K562 (cell line): Measurements from ENCODE around the gene GRXCR2. TPM values are rescaled to one million over a fixed set of nuclear protein-coding genes. Genes with fewer than 3 reads are reported as not detected.

Experiments
- ATAC-seq: fragments of 200-7000 bp; cut with Tn5 transposase; 3 replicates; pipeline ENCODE4 v1.9.1; 2020; ENCODE audit warnings: moderate library complexity
- BruUV-seq: library from RNA; stranded (reverse); fragments of 400-500 nt; replicated peaks from 2 replicates; lab custom pipeline; 2021; lab: Mats Ljungman, UMichigan
- CTCF ChIA-PET: fragments of 300-600 bp; formaldehyde crosslinking; extraction: SDS; loops from one replicate; lab custom pipeline; 2021; ENCODE audit warnings: low intra/inter-chr PET ratio; lab: Yijun Ruan, JAX
- POLR2A ChIA-PET: fragments of 300-600, 350-650 bp; sonication (Branson Sonifier 250); formaldehyde crosslinking; extraction: SDS; loops from one replicate; lab custom pipeline; 2021; ENCODE audit warnings: antibody characterized with exemption, inconsistent platforms; lab: Yijun Ruan, JAX
- DNase-seq, 4 experiments: peaks; one replicate each; pipeline versions ENCODE4 v3.0.0 to v3.0.0-alpha.2; 2011 to 2018; ENCODE audit warnings: low spot score in 3 of 4, mixed read lengths in 3 of 4; ENCODE audit errors: extremely low read depth in 1 of 4
- FAIRE-seq: peaks from 2 replicates; lab custom pipeline; 2011; peaks lifted over from hg19 to GRCh38; lab: Jason Lieb, UNC
- H2AFZ ChIP-seq: 2 replicates; pipeline ENCODE4 v1.6.0; 2011; ENCODE audit warnings: low read depth, low read length, control low read depth, inconsistent platforms
- H3K27ac ChIP-seq: fragments of 200-600 bp; 3 replicates; pipeline ENCODE4 v1.8.0; 2011; ENCODE audit warnings: low read depth, mild to moderate bottlenecking, control low read depth, inconsistent platforms, low read length, moderate library complexity, mixed read lengths; ENCODE audit errors: extremely low read depth
- H3K27me3 ChIP-seq, 2 experiments: fragments of 300-600 bp in 1 of 2; 2 replicates in 1 of 2; 3 replicates in 1 of 2; pipeline versions ENCODE4 v1.6.0 to v1.8.0; 2011; ENCODE audit warnings: inconsistent platforms in 2 of 2, low read length in 2 of 2, mild to moderate bottlenecking in 1 of 2, mixed read lengths in 1 of 2, moderate library complexity in 1 of 2; ENCODE audit not compliant: control insufficient read depth in 2 of 2, insufficient read depth in 2 of 2
- H3K36me3 ChIP-seq: fragments of 300-600 bp; 3 replicates; pipeline ENCODE4 v1.8.0; 2011; ENCODE audit warnings: mild to moderate bottlenecking, low read length, inconsistent platforms; ENCODE audit not compliant: control insufficient read depth, insufficient read depth
- H3K4me1 ChIP-seq, 2 experiments: fragments of 200-600 bp in 1 of 2; replicated peaks in 1 of 2; 2 replicates in 1 of 2; 3 replicates in 1 of 2; pipeline versions ENCODE4 v1.5.1 to v1.8.0; 2011; ENCODE audit warnings: inconsistent platforms in 2 of 2, low read length in 2 of 2, mild to moderate bottlenecking in 1 of 2, mixed read lengths in 1 of 2, moderate library complexity in 1 of 2; ENCODE audit not compliant: control insufficient read depth in 2 of 2, insufficient read depth in 2 of 2
- H3K4me2 ChIP-seq: 2 replicates; pipeline ENCODE4 v1.6.1; 2011; ENCODE audit warnings: low read length, control low read depth, inconsistent platforms, mixed read lengths; ENCODE audit not compliant: insufficient read depth
- H3K4me3 ChIP-seq: fragments of 200-600 bp; sonication (generic), shearing (Covaris generic); 2 replicates; pipeline ENCODE4 v1.5.1; 2016; ENCODE audit warnings: control low read depth, inconsistent platforms
- H3K79me2 ChIP-seq: fragments of 200-600 bp; 3 replicates; pipeline ENCODE4 v1.8.0; 2011; ENCODE audit warnings: low read length, inconsistent platforms; ENCODE audit not compliant: control insufficient read depth, insufficient read depth
- H3K9ac ChIP-seq, 2 experiments: 2 replicates each; pipeline versions ENCODE4 v1.6.0 to v1.6.1; 2011; ENCODE audit warnings: low read depth in 2 of 2, low read length in 2 of 2, control low read depth in 1 of 2, inconsistent platforms in 1 of 2, mild to moderate bottlenecking in 1 of 2, mixed read lengths in 1 of 2; ENCODE audit not compliant: insufficient read depth in 1 of 2
- H3K9me1 ChIP-seq: one replicate; pipeline ENCODE4 v1.6.0; 2011; ENCODE audit warnings: inconsistent platforms, mild to moderate bottlenecking, low read length, moderate library complexity; ENCODE audit not compliant: control insufficient read depth, insufficient read depth
- H3K9me3 ChIP-seq: replicated peaks from 2 replicates; pipeline ENCODE4 v1.5.1; 2011; ENCODE audit warnings: low read depth, low read length, inconsistent platforms; ENCODE audit not compliant: control insufficient read depth, insufficient read depth
- H4K20me1 ChIP-seq: replicated peaks from 2 replicates; pipeline ENCODE4 v1.6.1; 2011; ENCODE audit warnings: low read length, inconsistent platforms, mixed read lengths; ENCODE audit not compliant: control insufficient read depth, insufficient read depth
- ATF3 ChIP-seq, 2 experiments: fragments of 450-650 bp in 1 of 2; sonication (generic) in 1 of 2; formaldehyde crosslinking in 1 of 2; IDR thresholded peaks in 1 of 2; conservative IDR thresholded peaks in 1 of 2; 2 replicates each; pipeline versions ENCODE4 v1.6.1 to v1.8.1; 2016 to 2023; ENCODE audit warnings: mild to moderate bottlenecking in 2 of 2, moderate library complexity in 2 of 2, inconsistent platforms in 1 of 2, missing genetic modification reagents in 1 of 2
- ATF7 ChIP-seq: fragments of 450-650 bp; IDR thresholded peaks from 2 replicates; pipeline ENCODE4 v1.7.1; 2014; ENCODE audit warnings: mild to moderate bottlenecking, moderate library complexity
- CAMTA2 ChIP-seq: fragments of 250-450 bp; sonication (Bioruptor Pico); conservative IDR thresholded peaks from 2 replicates; pipeline ENCODE4 v1.5.1; 2022
- CBX8 ChIP-seq: fragments of 200-600 bp; sonication (generic); IDR thresholded peaks from 2 replicates; pipeline ENCODE4 v1.6.1; 2012; ENCODE audit warnings: borderline replicate concordance, mixed run types, low read depth, mild to moderate bottlenecking, moderate library complexity, mixed read lengths, low read length, control low read depth, inconsistent platforms; ENCODE audit not compliant: poor library complexity, severe bottlenecking; ENCODE audit errors: extremely low read depth
- RAD21 ChIP-seq, 2 experiments: fragments of 250-450 bp in 1 of 2; fragments of 450-650 bp in 1 of 2; sonication (Bioruptor Pico) in 1 of 2; formaldehyde crosslinking in 1 of 2; IDR thresholded peaks in 1 of 2; conservative IDR thresholded peaks in 1 of 2; 2 replicates each; pipeline versions ENCODE4 v1.4.0 to v1.8.0; 2020 to 2022; ENCODE audit warnings: mild to moderate bottlenecking in 2 of 2, moderate library complexity in 1 of 2
- whole genome bisulfite sequencing: fragments of 100-300 bp; shearing (Covaris generic); methylation state at CpG from one replicate; pipeline ENCODE4 v1.1.6; 2016; ENCODE audit warnings: low coverage, mixed read lengths; ENCODE audit not compliant: insufficient coverage; ENCODE audit errors: missing lambda C conversion rate; 5-methylcytosine and 5-hydroxymethylcytosine counted together
- in situ Hi-C: fragments of 300-500 bp; cut with MboI; formaldehyde crosslinking; loops from 4 replicates; pipeline ENCODE4 v1.15.0; 2018; ENCODE audit warnings: inconsistent platforms, mixed read lengths
- intact Hi-C: fragments of 100-400 bp; cut with micrococcal nuclease; formaldehyde crosslinking; loops from 2 replicates; pipeline ENCODE4 v1.14.2; 2022
- polyA plus RNA-seq, 8 experiments: library from polyadenylated mRNA; depleted of rRNA in 4 of 8; stranded (reverse) in 5 of 8; unstranded in 3 of 8; fragments of >200 nt; fragmentation: Nextera tagmentation in 2 of 8; fragmentation: Illumina TruSeq in 1 of 8; extraction: Ambion mirVana in 2 of 8; extraction: Trizol in 1 of 8; gene quantifications; 2 replicates each; pipeline versions ENCODE4 v1.2.1 to v1.2.3, GENCODE V29; 2011 to 2014; ENCODE audit warnings: inconsistent platforms in 1 of 8, missing spikeins in 1 of 8
- total RNA-seq, 7 experiments: library from RNA; depleted of rRNA in 6 of 7; stranded (reverse); fragments of >200 nt in 6 of 7; fragmentation: Illumina TruSeq in 2 of 7; extraction: Trizol in 2 of 7; gene quantifications; 2 replicates each; pipeline versions ENCODE4 v1.2.1 to v1.2.3, GENCODE V29; 2011 to 2021; ENCODE audit warnings: low replicate concordance in 1 of 7
- TF ChIP-seq, protein P1 (sequence below), 2 experiments: fragments of 450-650 bp; formaldehyde crosslinking in 1 of 2; IDR thresholded peaks; 2 replicates each; pipeline versions ENCODE4 v1.4.0 to v1.6.1; 2014 to 2020; ENCODE audit warnings: mild to moderate bottlenecking in 2 of 2, borderline replicate concordance in 1 of 2, low read depth in 1 of 2
- TF ChIP-seq, protein P2 (sequence below), 3 experiments: IDR thresholded peaks in 2 of 3; conservative IDR thresholded peaks in 1 of 3; 2 replicates each; pipeline ENCODE4 v1.5.1; 2011 to 2012; ENCODE audit warnings: low read length in 3 of 3, mild to moderate bottlenecking in 3 of 3, control low read depth in 2 of 3, improper control_type of control experiment in 1 of 3, inconsistent platforms in 1 of 3, low read depth in 1 of 3, mixed read lengths in 1 of 3, moderate library complexity in 1 of 3; ENCODE audit not compliant: insufficient read depth in 2 of 3

GRXCR2 gene
- total and polyA plus RNA-seq, 9 of the 15 experiments (the other 6 are each of a cell fraction or from before 2014, with no cell fraction given) = not detected

- BruUV-seq = no TSS peak
- FAIRE-seq (no peak), DNase-seq (no peak), ATAC-seq (peak; percentile 73)
- Histone ChIP-seq H3K4me3 (no peak overlapping the region), H3K36me3 (peaks cover 28% of the 10 kb centered on the region), H3K4me2 (no peak overlapping the region), H3K9me1 (no peaks in the 10 kb centered on the region), H3K27ac (no peak overlapping the region), H2AFZ (no peak overlapping the region), H3K4me1 (no peaks in the 10 kb centered on the region; a peak in 1 of 5 replicates), H4K20me1 (no peaks in the 10 kb centered on the region), H3K9ac (no peak overlapping the region), H3K79me2 (no peaks in the 10 kb centered on the region), H3K9me3 (no peaks in the 10 kb centered on the region), H3K27me3 (no peaks in the 10 kb centered on the region)
- ChIA-PET POLR2A (no interaction called here), CTCF (no interaction called here)
- in situ Hi-C loops = no loop called here
- WGBS = 80% methylated on average over 3 of the region's 3 CpGs
- intact Hi-C loops = loop anchor here (5.0 kb wide), 1 partner anchor 115 kb away; no protein-coding TSS in a partner anchor
- TF ChIP-seq RAD21 (CRISPR knock-in tag; conservative IDR thresholded peaks at IDR 0.05 in 1 of 2, IDR thresholded peaks at IDR 0.05 in 1 of 2) (peak; percentile 31 to 56; a peak in 3 of 4 replicates), CBX8 (no peak), ATF7 (peak; percentile 16; the same call in 1 of the 2 replicates), CAMTA2 (no peak), ATF3 (IDR thresholded peaks at IDR 0.05) (peak; percentile 61; the same call in 1 of the 2 replicates), ATF3 (CRISPR knock-in tag; conservative IDR thresholded peaks at IDR 0.05) (no peak)
- TF ChIP-seq, protein P1, sequence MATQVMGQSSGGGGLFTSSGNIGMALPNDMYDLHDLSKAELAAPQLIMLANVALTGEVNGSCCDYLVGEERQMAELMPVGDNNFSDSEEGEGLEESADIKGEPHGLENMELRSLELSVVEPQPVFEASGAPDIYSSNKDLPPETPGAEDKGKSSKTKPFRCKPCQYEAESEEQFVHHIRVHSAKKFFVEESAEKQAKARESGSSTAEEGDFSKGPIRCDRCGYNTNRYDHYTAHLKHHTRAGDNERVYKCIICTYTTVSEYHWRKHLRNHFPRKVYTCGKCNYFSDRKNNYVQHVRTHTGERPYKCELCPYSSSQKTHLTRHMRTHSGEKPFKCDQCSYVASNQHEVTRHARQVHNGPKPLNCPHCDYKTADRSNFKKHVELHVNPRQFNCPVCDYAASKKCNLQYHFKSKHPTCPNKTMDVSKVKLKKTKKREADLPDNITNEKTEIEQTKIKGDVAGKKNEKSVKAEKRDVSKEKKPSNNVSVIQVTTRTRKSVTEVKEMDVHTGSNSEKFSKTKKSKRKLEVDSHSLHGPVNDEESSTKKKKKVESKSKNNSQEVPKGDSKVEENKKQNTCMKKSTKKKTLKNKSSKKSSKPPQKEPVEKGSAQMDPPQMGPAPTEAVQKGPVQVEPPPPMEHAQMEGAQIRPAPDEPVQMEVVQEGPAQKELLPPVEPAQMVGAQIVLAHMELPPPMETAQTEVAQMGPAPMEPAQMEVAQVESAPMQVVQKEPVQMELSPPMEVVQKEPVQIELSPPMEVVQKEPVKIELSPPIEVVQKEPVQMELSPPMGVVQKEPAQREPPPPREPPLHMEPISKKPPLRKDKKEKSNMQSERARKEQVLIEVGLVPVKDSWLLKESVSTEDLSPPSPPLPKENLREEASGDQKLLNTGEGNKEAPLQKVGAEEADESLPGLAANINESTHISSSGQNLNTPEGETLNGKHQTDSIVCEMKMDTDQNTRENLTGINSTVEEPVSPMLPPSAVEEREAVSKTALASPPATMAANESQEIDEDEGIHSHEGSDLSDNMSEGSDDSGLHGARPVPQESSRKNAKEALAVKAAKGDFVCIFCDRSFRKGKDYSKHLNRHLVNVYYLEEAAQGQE (IDR thresholded peaks at IDR 0.05; ENCODE audit: borderline replicate concordance) = peak; percentile 6; the same call in 1 of the 2 replicates
- TF ChIP-seq, protein P1 (CRISPR knock-in tag; IDR thresholded peaks at IDR 0.05; ENCODE audit: low read depth) = no peak
- TF ChIP-seq, protein P2, sequence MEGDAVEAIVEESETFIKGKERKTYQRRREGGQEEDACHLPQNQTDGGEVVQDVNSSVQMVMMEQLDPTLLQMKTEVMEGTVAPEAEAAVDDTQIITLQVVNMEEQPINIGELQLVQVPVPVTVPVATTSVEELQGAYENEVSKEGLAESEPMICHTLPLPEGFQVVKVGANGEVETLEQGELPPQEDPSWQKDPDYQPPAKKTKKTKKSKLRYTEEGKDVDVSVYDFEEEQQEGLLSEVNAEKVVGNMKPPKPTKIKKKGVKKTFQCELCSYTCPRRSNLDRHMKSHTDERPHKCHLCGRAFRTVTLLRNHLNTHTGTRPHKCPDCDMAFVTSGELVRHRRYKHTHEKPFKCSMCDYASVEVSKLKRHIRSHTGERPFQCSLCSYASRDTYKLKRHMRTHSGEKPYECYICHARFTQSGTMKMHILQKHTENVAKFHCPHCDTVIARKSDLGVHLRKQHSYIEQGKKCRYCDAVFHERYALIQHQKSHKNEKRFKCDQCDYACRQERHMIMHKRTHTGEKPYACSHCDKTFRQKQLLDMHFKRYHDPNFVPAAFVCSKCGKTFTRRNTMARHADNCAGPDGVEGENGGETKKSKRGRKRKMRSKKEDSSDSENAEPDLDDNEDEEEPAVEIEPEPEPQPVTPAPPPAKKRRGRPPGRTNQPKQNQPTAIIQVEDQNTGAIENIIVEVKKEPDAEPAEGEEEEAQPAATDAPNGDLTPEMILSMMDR (IDR thresholded peaks at IDR 0.05 in 2 of 3, conservative IDR thresholded peaks at IDR 0.05 in 1 of 3; ENCODE audit: insufficient read depth in 2 of 3, low read depth in 1 of 3, low read length in 3 of 3) = peak in 1 of 3 experiments; percentile 36; a peak in 2 of 6 replicates
These were observed 60.8 kb downstream of the GRXCR2 start for GRCh38 chr5:145811834-145812625.
